Lower leg skin (tissue), 4 donors: Measurements from ENCODE around the gene C6. TPM values are rescaled to one million over a fixed set of nuclear protein-coding genes. Genes with fewer than 3 reads are reported as not detected.

Experiments
- DNase-seq, 2 donors: peaks; one replicate each; pipeline ENCODE4 v3.0.0-alpha.2; 2019; ENCODE audit warnings: low spot score in 2 of 2
- H3K4me3 ChIP-seq: fragments of 200-600 bp; sonication (generic); 2 replicates; pipeline ENCODE4 v1.5.1; 2017; ENCODE audit warnings: mild to moderate bottlenecking, low read depth; ENCODE audit not compliant: poor library complexity, severe bottlenecking
- CTCF ChIP-seq, 3 donors: fragments of 450-650 bp; IDR thresholded peaks; one replicate each; pipeline ENCODE4 v1.5.1; 2016; ENCODE audit warnings: antibody characterized with exemption in 3 of 3, mild to moderate bottlenecking in 3 of 3, moderate library complexity in 2 of 3
- POLR2A ChIP-seq, 2 donors: fragments of 450-650 bp; IDR thresholded peaks; one replicate each; pipeline ENCODE4 v1.6.1; 2016 to 2017; ENCODE audit warnings: antibody characterized with exemption in 2 of 2, mild to moderate bottlenecking in 1 of 2, moderate library complexity in 1 of 2
- WGBS, 2 donors: methylation state at CpG; one replicate each; pipeline ENCODE4 v1.1.5; 2018; 5-methylcytosine and 5-hydroxymethylcytosine counted together
- intact Hi-C: fragments of 100-400 bp; cut with DNase I; formaldehyde crosslinking; loops from one replicate; pipeline ENCODE4 v1.15.0; 2023; ENCODE audit warnings: low total_unique reads
- total RNA-seq, 4 donors: library from RNA; depleted of rRNA; stranded (reverse); fragments of >200 nt; gene quantifications; one replicate each; pipeline ENCODE4 v1.1.0, GENCODE V29; 2016

Gene C6
- total RNA-seq, 4 donors from 2014 or later = 0.27 to 3.6 (median 2.2) TPM

GRCh38 chr5:41156739-41157138, 56.6 kb downstream of the C6 start:
- H3K4me3 ChIP-seq = no peak overlapping the region
- intact Hi-C loops = no loop called here
- DNase-seq = no peak
- TF ChIP-seq POLR2A (IDR thresholded peaks at IDR 0.05) (no peak), CTCF (IDR thresholded peaks at IDR 0.05) (no peak)

- WGBS, 2 donors = 80 to 87% methylated on average over 3 of the region's 3 CpGs
- no peak for DNase-seq
- intact Hi-C loops = no loop called here
- no peak overlapping the region for H3K4me3 ChIP-seq
- TF ChIP-seq POLR2A (IDR thresholded peaks at IDR 0.05) (no peak), CTCF (IDR thresholded peaks at IDR 0.05) (no peak)
These were observed 58.8 kb downstream of the C6 start for GRCh38 chr5:41154491-41154890.

DNA sequence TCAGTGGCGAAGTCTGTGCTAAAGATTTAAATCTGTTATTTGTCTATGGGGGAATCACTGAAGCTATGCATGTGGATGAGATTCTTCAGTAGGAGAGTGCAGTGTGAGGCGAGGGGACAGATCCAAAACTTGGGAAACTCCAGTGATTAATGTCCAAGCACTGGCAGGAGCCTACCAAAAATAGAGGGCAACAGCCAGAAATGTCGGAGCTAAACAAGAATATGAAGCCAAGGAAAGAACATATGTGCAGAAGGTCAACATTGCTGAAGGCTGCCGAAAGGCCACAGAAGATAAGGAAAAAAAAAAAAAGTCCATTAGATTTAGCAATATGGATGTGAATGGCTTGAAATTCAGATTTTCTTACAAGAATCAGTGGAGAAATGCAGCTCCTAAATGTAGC, 61.8 kb downstream of the C6 start:
- WGBS, 2 donors = 72 to 75% methylated on average over 4 of the region's 4 CpGs
- TF ChIP-seq POLR2A (IDR thresholded peaks at IDR 0.05) = no peak
- no peak for TF ChIP-seq CTCF (IDR thresholded peaks at IDR 0.05)
- intact Hi-C loops = no loop called here
- DNase-seq = no peak
- no peak overlapping the region for H3K4me3 ChIP-seq

DNA sequence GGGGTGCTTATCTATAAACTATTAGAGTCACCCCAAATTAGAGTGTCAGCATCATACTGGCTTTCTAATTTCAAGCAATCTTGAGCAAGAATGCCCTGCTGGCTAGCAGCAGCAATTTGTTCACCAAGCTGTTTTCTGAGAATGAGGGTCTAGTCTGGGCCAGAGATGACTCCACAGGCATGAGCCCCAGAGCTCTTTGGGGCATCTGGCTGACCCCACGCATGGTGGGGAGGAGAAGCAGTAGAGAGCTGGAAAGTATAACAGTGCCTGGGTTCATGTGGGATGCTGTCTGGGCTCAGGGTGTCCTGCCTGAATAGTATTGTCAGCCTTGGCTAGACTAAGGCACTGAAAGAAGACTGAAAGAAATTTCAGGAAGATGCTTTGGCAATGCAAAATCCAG, 64.9 kb downstream of the C6 start:
- no peak overlapping the region for H3K4me3 ChIP-seq
- intact Hi-C loops = no loop called here
- TF ChIP-seq POLR2A (IDR thresholded peaks at IDR 0.05) (no peak), CTCF (IDR thresholded peaks at IDR 0.05) (no peak)
- DNase-seq = no peak
- 78 to 80% methylated on average over 1 of the region's 1 CpG for WGBS, 2 donors

DNA sequence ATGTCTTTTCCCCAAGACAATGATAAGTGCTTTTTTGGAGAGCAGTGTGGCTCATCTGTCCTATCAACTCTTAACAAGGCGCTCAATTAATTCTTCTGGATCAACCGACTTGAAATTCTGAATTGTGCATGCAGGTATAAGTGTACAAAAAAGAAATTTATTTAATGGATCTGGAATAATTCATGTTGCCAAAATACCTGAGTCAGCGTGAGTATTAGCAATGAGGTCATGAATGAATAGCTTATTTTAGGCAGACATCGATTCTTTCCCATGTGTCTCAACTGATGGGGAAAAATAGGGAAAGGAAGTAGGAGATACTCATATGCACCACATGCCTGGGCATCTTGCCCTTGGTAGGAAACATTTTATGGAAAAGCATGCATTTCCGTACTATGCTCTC, 68.0 kb downstream of the C6 start:
- no peak for DNase-seq
- WGBS, 2 donors = 77 to 90% methylated on average over 5 of the region's 5 CpGs
- intact Hi-C loops = no loop called here
- TF ChIP-seq POLR2A (IDR thresholded peaks at IDR 0.05) = no peak
- TF ChIP-seq CTCF (IDR thresholded peaks at IDR 0.05) = no peak
- H3K4me3 ChIP-seq = no peak overlapping the region

DNA sequence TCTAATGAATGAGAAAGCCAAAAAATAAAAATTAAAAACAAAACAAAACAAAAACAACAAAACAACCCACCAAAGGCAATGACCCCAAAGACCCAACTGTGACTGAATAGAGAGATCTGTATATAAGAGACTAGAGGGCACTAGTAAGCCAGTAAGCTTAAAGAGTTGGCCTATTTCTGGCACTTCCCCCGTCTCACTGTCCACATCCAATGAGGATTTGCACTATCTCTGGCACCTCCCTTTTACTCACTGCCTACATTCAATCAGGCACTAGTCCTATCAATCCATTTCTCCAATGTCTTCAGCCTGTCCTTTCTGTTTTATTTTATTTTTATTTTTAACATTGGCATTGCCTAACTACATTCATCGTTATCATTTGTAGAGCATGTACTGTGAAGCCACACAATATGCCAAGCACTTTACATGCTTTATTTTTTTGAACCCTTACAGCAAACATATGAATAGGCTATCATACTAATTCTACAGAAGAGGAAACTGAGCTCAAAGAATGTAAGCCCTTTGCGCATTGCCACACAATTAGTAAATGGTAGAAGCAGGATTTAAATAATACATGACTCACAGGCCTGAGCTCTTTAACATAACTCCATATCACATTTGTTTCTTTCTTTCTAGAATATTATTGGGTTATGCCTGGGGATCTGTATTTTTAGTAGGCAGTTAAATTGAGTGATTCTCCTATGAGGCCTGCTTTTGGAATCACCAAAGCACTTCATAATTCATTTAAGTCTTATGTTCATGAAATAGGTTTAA, 70.0 kb downstream of the C6 start:
- intact Hi-C loops = no loop called here
- WGBS, 2 donors = 75 to 77% methylated on average over 3 of the region's 3 CpGs
- no peak overlapping the region for H3K4me3 ChIP-seq
- no peak for TF ChIP-seq POLR2A (IDR thresholded peaks at IDR 0.05)
- no peak for TF ChIP-seq CTCF (IDR thresholded peaks at IDR 0.05)
- no peak for DNase-seq
